Epithelial cell of proximal tubule (primary cell): ENCODE results near the gene HLF. TPM values are rescaled to one million over a fixed set of nuclear protein-coding genes. Genes with fewer than 3 reads are reported as not detected.

ENCODE experiments used
- DNase-seq: peaks from one replicate; pipeline ENCODE4 v3.0.0-alpha.2; 2011; ENCODE audit warnings: low read depth
- H3K4me3 ChIP-seq: 2 replicates; pipeline ENCODE4 v1.5.1; 2011; ENCODE audit warnings: low read depth, mild to moderate bottlenecking, low read length
- CTCF ChIP-seq: conservative IDR thresholded peaks from 2 replicates; pipeline ENCODE4 v1.5.1; 2012; ENCODE audit warnings: low read depth, mild to moderate bottlenecking, low read length
- total RNA-seq: library from RNA; depleted of rRNA; stranded (reverse); fragments of >200 nt; gene quantifications from 2 replicates; pipeline ENCODE4 v1.2.3, GENCODE V29; 2015

HLF gene
- total RNA-seq, 1 donor from 2014 or later: 0.75 TPM

GRCh38 chr17:55264278-55264644 lies 499 bp upstream of the HLF start:
- peak overlapping the region; percentile 32 for H3K4me3 ChIP-seq
- no peak for TF ChIP-seq CTCF
- no peak for DNase-seq

- DNase-seq: no peak
- no peak for TF ChIP-seq CTCF
- H3K4me3 ChIP-seq: peak overlapping the region; percentile 86
Measured at GRCh38 chr17:55265311-55266021, 706 bp downstream of the HLF start.

GRCh38 chr17:55266051-55266957 lies 1.5 kb downstream of the HLF start:
- no peak for TF ChIP-seq CTCF
- H3K4me3 ChIP-seq: peak overlapping the region; percentile 86
- no peak for DNase-seq

GRCh38 chr17:55266958-55267688 lies 2.4 kb downstream of the HLF start:
- DNase-seq: no peak
- no peak for TF ChIP-seq CTCF
- H3K4me3 ChIP-seq: peak overlapping the region; percentile 86

GRCh38 chr17:55267777-55268648 lies 3.3 kb downstream of the HLF start:
- H3K4me3 ChIP-seq: peak overlapping the region; percentile 86
- TF ChIP-seq CTCF: no peak
- no peak for DNase-seq
